GM18873 (cell line): ENCODE data around the gene GRB2.

Experiments used
- ATAC-seq: cut with Tn5 transposase; IDR thresholded peaks from one replicate; pipeline ENCODE4 v1.9.1; 2021; ENCODE audit warnings: mild to moderate bottlenecking, moderate library complexity, moderate number of reproducible peaks; ENCODE audit not compliant: unreplicated experiment, low FRiP score

The GRB2 gene

DNA sequence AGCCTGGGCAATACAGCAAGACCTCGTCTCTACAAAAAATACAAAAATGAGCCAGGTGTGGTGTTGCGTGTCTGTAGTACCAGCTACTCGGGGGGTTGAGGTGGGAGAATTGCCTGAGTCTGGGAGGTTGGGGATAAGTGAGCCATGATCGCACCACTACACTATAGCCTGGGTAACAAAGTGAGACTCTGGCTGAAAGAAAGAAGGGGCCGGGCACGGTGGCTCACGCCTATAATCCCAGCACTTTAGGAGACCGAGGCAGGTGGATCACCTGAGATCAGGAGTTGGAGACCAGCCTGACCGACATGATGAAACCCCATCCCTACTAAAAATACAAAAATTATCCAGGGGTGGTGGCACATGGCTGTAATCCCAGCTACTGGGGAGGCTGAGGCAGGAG lies 10.5 kb upstream of the GRB2 start:
- no peak for ATAC-seq

- no peak for ATAC-seq
These were observed 9.0 kb upstream of the GRB2 start for GRCh38 chr17:75414488-75414887.

DNA sequence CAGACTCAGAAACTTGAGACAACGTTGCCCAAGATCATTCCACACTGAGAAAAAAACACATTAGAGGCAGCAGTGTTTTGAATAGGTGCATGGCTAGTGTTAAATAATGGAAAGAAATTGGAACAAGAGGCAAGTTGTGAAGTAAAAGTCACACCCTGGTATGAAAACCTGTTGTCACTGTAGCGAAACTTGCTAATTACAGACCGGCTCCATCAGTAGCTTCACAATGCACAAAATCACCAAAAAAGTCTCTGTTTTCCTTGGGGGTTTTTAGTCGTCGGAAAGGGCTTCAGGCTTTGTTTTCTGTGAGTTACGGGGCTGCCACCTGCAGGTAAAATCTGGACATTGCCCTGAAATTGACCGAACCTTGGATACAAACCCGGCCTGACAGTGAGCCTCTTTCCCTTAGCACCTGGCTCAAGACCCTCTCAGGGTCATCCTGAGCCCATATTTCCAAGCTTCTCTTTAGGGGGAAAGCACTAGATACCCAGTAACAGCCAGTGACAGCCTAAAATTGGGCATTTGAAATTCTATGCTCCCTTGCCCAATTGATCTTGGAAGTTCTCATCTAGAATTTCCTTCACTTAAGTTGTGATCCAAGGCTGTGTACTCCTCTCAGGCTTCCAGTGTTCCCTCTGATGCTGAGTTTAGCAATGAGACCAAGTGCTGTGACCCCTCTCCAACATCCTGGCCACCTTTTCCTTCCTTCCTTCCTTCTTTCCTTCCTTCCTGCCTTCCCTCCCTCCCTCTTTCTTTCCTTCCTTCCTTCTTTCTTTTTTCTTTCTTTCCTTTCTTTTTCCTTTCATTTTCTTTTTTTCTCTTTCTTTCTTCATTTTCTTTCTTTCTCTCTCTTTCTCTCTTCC lies 7.2 kb upstream of the GRB2 start:
- ATAC-seq, result no peak

GRCh38 chr17:75411328-75412067 lies 6.0 kb upstream of the GRB2 start:
- ATAC-seq, result no peak

DNA sequence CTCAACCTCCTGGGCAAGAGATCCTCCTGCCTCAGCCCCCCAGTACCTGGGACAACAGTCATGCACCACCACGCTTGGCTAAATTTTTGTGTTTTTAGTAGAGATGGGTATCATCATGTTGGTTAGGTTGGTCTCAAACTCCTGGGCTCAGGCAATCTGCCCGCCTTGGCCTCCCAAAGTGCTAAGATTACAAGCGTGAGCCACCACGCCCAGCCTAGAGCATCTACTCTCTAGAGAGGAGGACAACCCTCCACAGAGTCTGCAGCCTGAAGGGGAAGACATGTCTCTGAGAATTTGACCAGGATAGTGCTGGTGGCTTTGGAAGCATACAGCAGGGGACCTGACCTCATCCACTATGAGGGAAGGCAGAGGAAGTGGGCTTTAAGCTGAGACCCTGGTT lies 4.7 kb upstream of the GRB2 start:
- ATAC-seq, result no peak

GRCh38 chr17:75407655-75408352 lies 2.3 kb upstream of the GRB2 start:
- ATAC-seq, result no peak

- ATAC-seq, result no peak
These were observed 741 bp upstream of the GRB2 start for GRCh38 chr17:75406222-75406615.

DNA sequence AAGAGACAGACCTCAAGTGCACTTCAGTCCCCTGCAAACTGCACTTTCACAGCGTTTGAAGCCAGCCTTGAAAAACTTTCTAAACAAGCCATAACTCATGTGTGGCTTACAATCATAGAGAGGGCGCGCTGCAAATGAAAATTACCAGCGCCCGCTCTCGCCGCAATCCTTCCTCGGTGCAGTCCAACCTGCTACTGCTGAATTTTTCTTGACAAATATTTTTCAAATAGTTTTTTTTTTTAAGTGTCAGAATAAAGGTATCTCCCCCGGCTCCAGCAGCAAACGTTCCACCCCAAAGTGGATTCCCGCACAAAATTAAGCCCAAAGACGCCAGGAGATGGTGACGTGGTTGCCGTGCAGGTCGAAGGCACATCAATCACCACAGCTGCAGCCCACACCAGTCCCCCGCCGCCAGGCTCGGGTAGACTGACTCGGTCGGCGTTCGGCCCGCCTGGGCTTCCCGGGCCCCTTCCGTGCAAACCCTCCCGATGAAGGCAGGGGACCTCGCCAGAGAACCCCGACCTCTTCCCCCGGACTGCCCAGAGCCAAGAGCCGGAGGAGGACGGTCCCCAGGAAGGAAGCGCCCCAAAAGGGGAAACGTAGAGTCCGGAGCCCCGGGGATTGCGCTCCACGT lies 630 bp downstream of the GRB2 start:
- ATAC-seq, result no peak

GRCh38 chr17:75404223-75404730 lies 1.2 kb downstream of the GRB2 start:
- no peak for ATAC-seq

GRCh38 chr17:75403131-75403530 lies 2.3 kb downstream of the GRB2 start:
- no peak for ATAC-seq

DNA sequence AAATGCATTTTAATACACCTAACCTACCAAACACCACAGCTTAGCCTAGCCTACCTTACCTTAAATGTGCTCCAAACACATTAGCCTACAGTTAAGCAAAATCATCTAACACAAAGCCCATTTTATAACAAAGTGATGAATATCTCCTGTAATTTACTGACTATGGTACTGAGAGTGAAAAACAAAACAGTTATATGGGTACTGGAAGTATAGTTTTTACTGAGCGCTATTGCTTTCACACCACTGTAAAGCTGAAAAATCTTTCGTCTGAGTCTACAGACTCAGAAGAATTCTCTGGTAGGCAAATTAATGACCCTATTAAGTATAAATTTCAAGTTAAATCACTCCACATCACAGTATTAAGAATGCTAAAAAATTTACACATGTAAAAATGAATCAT lies 3.5 kb downstream of the GRB2 start:
- no peak for ATAC-seq

DNA sequence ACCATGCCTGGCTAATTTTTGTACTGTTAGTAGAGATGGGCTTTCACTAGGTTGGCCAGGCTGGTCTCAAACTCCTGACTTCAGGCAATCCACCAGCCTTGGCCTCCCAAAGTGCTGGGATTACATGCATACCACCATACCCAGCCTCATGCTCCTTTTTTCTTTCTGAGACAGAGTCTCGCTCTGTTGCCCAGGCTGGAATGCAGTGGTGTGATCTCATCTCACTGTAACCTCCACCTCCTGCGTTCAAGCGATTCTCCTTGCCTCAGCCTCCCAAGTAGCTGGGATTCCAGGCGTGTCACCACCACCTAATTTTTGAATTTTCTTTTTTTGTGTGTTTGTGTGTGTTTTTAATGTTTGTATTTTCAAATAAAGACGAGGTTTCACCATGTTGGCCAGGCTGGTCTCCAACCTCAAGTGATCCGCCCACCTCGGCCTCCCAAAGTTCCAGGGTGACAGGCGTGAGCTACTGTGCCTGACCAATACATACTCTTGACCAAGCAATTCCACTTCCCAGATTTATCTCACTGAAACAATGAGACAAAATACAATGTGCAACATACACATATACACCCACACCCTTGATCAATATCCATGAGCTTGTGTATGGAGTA lies 5.0 kb downstream of the GRB2 start:
- ATAC-seq, result no peak

DNA sequence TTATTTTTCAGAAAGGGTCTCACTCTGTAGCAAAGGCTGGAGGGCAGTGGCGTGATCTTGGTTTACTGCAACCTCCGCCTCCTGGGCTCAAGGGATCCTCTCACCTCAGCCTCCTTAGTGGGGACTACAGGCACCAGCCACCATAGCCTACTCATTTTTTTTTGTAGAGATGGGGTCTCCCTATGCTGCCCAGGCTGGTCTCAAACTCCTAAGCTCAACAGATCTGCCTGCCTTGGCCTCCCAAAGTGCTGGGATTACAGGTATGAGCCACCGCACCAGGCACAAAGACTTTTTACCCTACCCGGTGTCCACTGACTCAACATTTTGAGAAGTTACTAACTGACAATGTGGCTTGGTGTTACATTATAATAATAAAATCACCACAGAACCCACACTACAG lies 7.2 kb downstream of the GRB2 start:
- no peak for ATAC-seq

- no peak for ATAC-seq
These were observed 8.3 kb downstream of the GRB2 start for GRCh38 chr17:75397217-75397616.

- ATAC-seq, result no peak
These were observed 8.7 kb downstream of the GRB2 start for GRCh38 chr17:75396796-75397195.

- no peak for ATAC-seq
These were observed 9.5 kb downstream of the GRB2 start for GRCh38 chr17:75396025-75396424.

DNA sequence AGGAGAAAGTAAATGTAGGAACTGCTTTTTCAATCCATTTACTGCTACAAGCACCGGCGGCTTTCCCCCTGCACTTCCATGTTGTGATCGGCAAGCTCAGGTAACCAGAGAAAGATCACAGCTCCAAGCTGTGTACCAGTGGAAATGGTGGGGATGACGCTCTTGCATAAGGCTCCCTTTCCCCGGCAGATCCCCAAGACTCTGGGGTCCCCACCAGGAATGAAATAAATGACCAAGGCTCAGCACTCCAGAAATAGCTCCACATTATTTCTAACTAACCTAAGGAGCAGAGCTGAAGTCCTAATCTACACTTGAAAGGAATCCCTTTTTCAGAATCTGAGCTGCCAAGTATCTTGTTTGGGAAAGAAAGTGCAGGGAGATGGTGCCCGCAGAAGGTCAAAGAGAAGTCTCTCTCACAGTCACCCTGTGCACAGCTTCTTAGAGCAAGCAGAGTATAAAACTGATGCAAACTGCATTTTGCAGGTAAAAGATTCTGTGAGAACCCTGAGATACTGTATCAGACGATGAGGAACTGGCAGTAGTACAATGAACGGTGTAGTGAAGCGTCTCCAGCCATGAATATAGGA lies 11.1 kb downstream of the GRB2 start:
- ATAC-seq, result peak; percentile 8

DNA sequence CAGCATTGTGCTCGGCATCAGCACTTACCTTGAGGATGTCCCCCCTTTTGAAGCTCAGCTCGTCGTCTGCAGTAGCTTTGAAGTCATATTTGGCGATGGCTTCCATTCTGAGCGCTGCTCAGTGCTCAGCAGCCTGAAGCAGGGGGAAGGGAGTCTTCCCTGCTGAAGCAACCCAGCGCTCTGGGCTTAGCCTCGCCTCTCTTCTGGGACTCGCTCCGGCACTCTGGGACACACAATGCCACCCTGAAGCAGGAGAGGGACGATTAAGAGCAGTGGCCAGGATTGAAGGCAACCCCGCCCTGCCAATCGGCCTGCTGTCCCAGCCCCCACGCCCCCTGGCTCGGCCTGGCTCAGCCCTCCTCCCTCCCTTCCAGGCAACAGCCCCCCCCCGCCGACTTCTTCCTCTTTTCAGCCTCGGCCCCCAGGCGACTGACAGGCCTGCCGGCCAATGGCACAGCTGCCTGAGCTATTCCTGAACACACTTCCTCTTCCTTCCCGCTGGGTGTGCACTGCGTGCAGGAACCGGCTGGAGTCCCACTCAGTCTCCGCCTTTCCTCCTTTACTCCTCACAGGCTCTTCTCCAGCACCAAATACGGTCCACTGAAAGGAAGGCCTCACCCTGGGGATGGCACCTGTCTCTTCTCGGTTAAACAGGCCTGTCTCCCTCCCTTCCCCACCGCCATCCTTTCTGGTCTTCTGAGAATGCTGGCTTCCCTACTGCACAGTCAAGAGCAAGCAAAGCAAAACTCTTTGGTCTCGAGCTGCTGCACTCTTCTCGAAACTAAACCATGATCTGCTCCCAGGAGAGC lies 11.8 kb downstream of the GRB2 start:
- ATAC-seq, result peak; percentile 65

DNA sequence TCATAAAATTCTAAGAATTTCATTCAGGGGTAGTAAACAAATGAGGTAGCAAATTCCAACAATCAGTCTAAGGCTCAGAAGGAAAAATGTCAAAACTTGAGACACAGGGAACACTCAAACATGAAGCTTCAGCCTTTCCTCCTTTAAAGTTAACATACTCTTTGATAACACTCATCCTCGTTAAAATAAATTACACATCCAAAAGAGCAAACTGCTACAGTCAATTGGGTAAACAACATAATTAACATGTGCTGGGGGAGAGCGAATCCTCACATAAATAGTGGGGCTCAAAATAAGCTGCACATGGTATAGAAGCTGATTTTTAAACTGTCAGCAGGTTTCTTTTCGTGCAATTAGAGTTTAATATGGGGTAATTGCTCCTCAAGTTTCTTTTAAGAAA lies 12.9 kb downstream of the GRB2 start:
- no peak for ATAC-seq
